HEK293T (cell line): Measurements from ENCODE around the gene IER5.

Experiments
- ARNT ChIP-seq: fragments of 450-650 bp; IDR thresholded peaks from 2 replicates; pipeline ENCODE4 v1.6.1; 2017; ENCODE audit warnings: mild to moderate bottlenecking
- BHLHE40 ChIP-seq: fragments of 450-650 bp; IDR thresholded peaks from 2 replicates; pipeline ENCODE4 v1.6.1; 2016; ENCODE audit warnings: mild to moderate bottlenecking, moderate library complexity, borderline replicate concordance
- CTBP1 ChIP-seq: fragments of 450-650 bp; IDR thresholded peaks from 2 replicates; pipeline ENCODE4 v1.6.1; 2016; ENCODE audit warnings: borderline replicate concordance
- ELF4 ChIP-seq: fragments of 450-650 bp; IDR thresholded peaks from 2 replicates; pipeline ENCODE4 v1.6.1; 2017; ENCODE audit warnings: antibody characterized with exemption
- FOXA1 ChIP-seq: fragments of 450-650 bp; IDR thresholded peaks from 2 replicates; pipeline ENCODE4 v1.6.1; 2016; ENCODE audit warnings: mild to moderate bottlenecking
- FOXK2 ChIP-seq: fragments of 450-650 bp; IDR thresholded peaks from 2 replicates; pipeline ENCODE4 v1.6.1; 2016; ENCODE audit warnings: mild to moderate bottlenecking
- FOXM1 ChIP-seq: fragments of 450-650 bp; IDR thresholded peaks from 2 replicates; pipeline ENCODE4 v1.6.1; 2017; ENCODE audit warnings: mild to moderate bottlenecking, borderline replicate concordance
- L3MBTL2 ChIP-seq: fragments of 450-650 bp; conservative IDR thresholded peaks from 2 replicates; pipeline ENCODE4 v1.6.1; 2016; ENCODE audit warnings: mild to moderate bottlenecking
- NFRKB ChIP-seq: fragments of 450-650 bp; IDR thresholded peaks from 2 replicates; pipeline ENCODE4 v1.6.1; 2016; ENCODE audit warnings: mild to moderate bottlenecking, moderate library complexity
- PKNOX1 ChIP-seq: fragments of 450-650 bp; IDR thresholded peaks from 2 replicates; pipeline ENCODE4 v1.6.1; 2016
- SP1 ChIP-seq: fragments of 450-650 bp; IDR thresholded peaks from 2 replicates; pipeline ENCODE4 v1.6.1; 2017
- SUZ12 ChIP-seq: fragments of 450-650 bp; IDR thresholded peaks from 2 replicates; pipeline ENCODE4 v1.6.1; 2016; ENCODE audit warnings: mild to moderate bottlenecking
- TARDBP ChIP-seq: fragments of 450-650 bp; IDR thresholded peaks from 2 replicates; pipeline ENCODE4 v1.6.1; 2016
- ZNF384 ChIP-seq: fragments of 450-650 bp; IDR thresholded peaks from 2 replicates; pipeline ENCODE4 v1.6.1; 2016

GRCh38 chr1:181126871-181127587 is 38.5 kb downstream of the IER5 start:
- TF ChIP-seq SP1: no peak
- no peak for TF ChIP-seq ELF4
- TF ChIP-seq L3MBTL2: no peak
- no peak for TF ChIP-seq NFRKB
- no peak for TF ChIP-seq PKNOX1
- TF ChIP-seq FOXA1: no peak
- no peak for TF ChIP-seq BHLHE40
- TF ChIP-seq ARNT: no peak
- TF ChIP-seq SUZ12: no peak
- TF ChIP-seq TARDBP: no peak
- TF ChIP-seq ZNF384: peak; percentile 63; the same call in 1 of the 2 replicates
- TF ChIP-seq FOXM1: no peak
- no peak for TF ChIP-seq CTBP1
- TF ChIP-seq FOXK2: no peak
